HG03432 (cell line): ENCODE results near the gene TULP4.
"Not testable (repeated sequence)": the region's sequence is repeated elsewhere in the genome, so short reads cannot be mapped to it uniquely, and the experiment has no call there.

ENCODE experiments used
- ATAC-seq: cut with Tn5 transposase; IDR thresholded peaks from one replicate; pipeline ENCODE4 v1.9.1; 2021; ENCODE audit warnings: mild to moderate bottlenecking, moderate library complexity; ENCODE audit not compliant: unreplicated experiment

The TULP4 gene

GRCh38 chr6:158521759-158522158 is 209.5 kb downstream of the TULP4 start:
- no peak for ATAC-seq

- ATAC-seq: no peak
Observed at GRCh38 chr6:158522616-158523015, 210.4 kb downstream of the TULP4 start.

GRCh38 chr6:158524311-158524710 is 212.0 kb downstream of the TULP4 start:
- no peak for ATAC-seq

GRCh38 chr6:158527858-158528257 is 215.6 kb downstream of the TULP4 start:
- not testable (repeated sequence) for ATAC-seq

GRCh38 chr6:158528826-158529225 is 216.6 kb downstream of the TULP4 start:
- ATAC-seq: no peak

- ATAC-seq: no peak
Observed at GRCh38 chr6:158529629-158530028, 217.4 kb downstream of the TULP4 start.

GRCh38 chr6:158531566-158531965 is 219.3 kb downstream of the TULP4 start:
- ATAC-seq: no peak

GRCh38 chr6:158531970-158532369 is 219.7 kb downstream of the TULP4 start:
- ATAC-seq: no peak

GRCh38 chr6:158536084-158536890 is 224.0 kb downstream of the TULP4 start:
- no peak for ATAC-seq

- no peak for ATAC-seq
Observed at GRCh38 chr6:158536891-158537798, 224.9 kb downstream of the TULP4 start.

GRCh38 chr6:158538741-158539140 is 226.5 kb downstream of the TULP4 start:
- ATAC-seq: no peak

GRCh38 chr6:158539413-158539812 is 227.1 kb downstream of the TULP4 start:
- ATAC-seq: no peak

GRCh38 chr6:158539881-158540280 is 227.6 kb downstream of the TULP4 start:
- ATAC-seq: no peak

- no peak for ATAC-seq
Observed at GRCh38 chr6:158543606-158544185, 231.4 kb downstream of the TULP4 start.

- ATAC-seq: no peak
Observed at GRCh38 chr6:158544428-158544827, 232.2 kb downstream of the TULP4 start.

GRCh38 chr6:158545043-158545966 is 233.0 kb downstream of the TULP4 start:
- no peak for ATAC-seq

GRCh38 chr6:158548418-158549161 is 236.3 kb downstream of the TULP4 start:
- no peak for ATAC-seq

GRCh38 chr6:158552055-158552795 is 240.0 kb downstream of the TULP4 start:
- ATAC-seq: no peak

GRCh38 chr6:158552796-158553138 is 240.5 kb downstream of the TULP4 start:
- ATAC-seq: no peak
